ENCODE measurements around the gene EPHA5. TPM values are rescaled to one million over a fixed set of nuclear protein-coding genes. Genes with fewer than 3 reads are reported as not detected.
A peak's percentile ranks its signal among the peaks of the same experiment; 100 is the strongest.

Gene EPHA5
- 0.59 TPM for total RNA-seq

DNA sequence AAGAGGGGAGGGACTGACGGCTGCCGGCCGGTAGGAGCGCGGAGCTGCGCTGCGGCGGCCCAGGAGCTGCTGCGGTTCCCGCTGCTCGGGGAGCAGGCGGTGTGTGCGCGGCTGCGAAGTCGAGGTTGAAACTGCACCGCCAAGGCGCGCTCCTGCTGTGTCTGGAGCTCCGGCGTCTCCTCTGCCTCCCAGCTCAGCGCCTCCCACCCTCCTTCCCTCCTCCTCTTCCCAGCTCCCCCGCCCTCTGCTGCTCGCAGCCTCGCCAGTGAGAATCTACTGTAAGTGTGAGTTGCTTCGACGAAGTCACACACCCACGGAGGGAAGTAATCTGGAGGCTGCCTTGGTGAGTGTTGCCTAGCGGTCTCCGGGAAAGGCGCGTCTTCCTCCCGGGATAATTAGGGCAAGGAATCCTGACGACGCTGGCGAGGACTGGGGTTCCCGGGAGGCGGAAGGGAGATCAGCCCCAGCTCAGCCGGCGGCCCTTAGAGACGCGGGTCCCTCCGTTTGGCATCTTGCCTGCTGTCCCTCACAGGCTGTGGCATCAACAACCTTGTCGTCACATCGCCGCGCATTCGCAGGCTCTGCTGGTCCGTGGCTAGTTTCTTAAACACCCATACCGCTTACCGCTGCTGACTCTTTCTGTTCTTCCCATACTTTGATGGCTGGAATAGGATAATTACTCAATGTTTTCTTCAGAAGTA lies at the start of gene EPHA5:
Gene EPHA5 (minus strand): TSS at position 159 of the 701 bp plus-strand sequence. CDS start 747 bp downstream, outside the sequence.
- DNase-seq = peak; percentile 67

DNA sequence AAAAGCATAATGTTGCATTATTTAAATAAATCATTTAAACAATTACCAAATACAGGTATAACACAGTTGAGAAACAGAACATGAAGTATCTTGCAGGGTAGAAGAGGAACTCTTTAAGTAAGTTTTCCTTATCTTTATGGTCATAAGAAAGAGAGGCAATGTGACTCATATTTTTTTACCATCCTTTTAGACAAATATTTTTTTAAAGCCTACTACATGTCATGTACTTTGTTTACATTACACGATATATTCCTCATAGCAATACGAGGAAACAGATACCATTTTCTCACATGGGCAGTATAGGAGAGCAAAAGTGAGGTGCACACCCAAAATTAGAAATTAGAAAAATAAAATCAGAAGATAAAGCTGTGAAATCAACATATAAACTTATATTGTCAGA lies 49.3 kb upstream of the EPHA5 start:
- no peak for DNase-seq

DNA sequence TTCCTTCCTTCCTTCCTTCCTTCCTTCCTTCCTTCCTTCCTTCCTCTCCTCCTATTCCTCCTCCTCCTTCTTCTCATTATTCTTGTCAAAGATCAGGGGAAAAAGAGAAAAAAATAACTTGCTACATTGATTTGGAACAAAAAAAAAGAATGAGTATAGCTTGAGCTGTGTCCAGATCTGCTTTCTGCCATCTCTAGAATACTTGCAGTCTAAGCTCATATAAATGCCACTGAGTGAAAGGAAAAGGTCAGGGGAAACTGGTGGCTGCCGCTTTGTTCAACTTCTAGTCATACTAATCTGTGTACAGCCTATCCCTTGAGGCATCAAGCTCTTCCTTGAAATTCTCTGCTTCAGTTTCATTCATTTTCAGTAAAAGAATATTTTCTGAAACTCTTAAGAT lies 28.3 kb upstream of the EPHA5 start:
- DNase-seq = no peak

DNA sequence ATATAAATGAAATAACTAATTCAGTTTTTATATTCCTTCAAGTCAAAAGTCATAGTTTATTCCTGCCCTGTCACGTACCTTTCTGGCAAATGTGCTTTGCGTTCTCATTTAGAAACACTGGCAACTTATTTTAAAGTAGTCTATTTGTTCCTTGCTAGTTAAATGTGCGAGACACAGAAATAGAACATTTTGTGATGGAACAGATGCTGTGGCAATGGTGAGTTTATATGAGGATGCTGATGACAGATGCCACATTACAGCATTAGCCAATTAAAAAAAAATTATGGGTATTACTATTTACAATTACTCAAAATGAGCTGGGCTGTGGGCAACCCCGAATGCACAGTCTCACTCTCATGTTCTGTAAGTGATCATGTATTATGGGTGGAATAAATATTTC lies 26.1 kb upstream of the EPHA5 start:
- DNase-seq = no peak

DNA sequence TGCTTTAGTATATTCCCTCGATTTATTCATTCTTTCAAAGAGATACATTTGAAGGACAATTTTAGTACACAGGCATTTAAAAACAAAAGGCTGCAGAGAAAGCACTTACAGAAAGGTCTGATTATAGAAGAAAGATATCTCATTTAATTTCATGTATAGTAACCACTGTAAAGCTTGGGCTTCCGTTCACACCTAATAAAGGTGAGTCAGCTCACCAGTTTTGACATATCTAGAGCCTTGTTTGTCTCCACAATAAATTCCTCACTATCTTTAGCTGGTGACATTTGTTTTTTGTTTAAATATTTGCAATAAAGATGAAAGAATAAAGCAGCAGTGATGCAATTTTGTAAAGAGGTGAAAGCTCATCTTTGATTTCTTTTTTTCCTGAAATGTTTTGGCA lies 1.1 kb upstream of the EPHA5 start:
- no peak for DNase-seq

DNA sequence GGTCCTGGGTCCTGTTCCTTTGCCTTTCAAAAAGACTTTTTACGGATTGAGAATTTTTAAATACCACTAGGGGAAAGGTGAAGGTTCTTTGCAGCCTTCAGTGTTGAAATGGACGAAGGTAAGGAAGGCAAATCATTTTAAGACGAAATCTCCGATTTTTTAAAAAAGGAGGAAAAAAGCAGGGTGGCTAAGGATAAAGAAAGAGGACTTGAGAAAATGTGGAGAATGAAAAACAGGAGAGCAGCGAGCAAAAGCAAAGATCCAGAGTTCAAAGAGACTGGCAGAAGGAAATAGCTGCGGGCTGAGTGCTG lies 314 bp downstream of the EPHA5 start:
- no peak for DNase-seq

DNA sequence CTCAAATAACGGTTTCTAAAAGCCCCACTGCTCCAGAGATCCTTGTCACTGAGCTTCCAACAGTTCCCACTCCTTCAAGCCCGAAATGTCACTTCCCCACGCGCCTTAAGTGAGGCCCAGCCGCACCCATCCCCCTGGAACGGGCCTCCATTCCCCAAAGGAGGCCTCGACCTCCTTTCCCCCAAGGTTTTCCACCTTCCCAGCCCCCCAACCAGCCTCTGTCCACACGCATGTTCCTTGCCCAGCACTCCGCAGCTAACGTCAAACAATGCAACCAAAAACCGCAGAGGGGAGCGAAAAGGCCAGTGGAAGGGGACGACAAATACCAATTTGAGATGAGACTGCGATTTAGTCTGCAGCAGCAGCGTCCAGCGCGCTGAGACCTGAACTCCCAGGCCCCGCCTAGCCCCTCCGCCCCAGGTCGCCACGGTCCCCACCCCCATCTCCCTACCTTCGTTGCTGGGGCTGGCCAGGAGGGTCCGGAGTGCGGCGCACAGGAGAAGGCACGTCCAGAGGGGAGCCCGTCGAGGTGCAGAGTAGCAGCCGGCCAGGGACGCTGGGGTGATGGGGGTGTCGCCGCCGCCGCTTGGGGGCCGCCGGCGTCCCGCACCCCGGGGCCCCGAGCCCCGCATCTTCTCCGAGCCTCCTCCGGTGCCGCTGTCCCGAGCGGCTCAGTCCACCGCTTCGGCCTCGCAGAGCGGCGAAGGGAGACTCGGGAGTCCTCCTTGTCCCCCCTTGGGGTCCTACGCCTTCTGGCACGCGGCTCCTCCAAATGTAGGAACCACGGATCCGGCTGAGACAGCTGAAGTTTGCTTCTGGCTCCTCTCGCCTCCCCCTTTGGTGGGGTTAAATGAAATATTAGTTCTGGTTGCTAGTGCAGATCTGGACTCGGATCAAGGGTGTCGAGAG lies 924 bp downstream of the EPHA5 start:
- DNase-seq = no peak

DNA sequence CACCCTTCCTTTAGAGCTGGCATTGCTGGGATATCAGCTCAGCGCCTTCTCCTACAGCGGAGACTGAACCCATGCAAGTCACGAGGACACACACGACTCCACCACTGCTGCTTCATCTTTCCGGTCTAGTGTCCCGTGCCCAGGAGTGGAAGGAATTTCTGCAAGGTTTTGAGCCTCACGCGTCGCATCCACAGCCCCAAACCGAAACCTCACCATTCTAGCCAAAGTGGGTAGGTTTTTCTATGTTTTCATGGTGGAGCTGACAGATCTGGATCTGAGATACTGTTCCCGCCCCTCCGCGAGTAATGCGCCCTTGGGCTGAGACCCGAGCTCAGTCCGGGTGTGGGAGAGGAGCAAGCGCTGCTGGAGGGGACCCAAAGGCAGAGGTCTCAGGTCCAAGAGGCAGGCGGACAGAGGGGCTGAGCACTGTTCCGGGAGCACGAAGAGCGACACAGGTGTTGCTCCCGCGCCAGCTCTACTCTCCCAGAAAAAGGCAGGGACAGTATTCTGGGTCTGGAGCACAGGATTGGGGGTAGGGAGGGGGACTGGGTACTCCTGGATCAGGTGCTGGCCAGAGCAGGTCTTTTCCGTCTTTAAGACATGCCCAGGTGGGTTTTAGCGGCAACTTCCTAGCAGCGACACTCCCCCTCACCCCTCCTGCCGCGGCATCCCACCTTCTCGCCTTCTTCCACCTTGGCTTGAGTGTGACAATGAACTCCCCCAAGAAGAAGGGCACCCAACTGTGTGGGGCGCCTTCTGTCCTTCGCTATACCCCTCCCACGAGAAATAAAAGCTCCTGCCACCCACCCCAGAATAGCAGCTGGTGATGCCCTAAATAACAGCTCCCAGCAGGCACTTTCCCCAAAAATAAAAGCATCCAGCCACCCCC lies 1.8 kb downstream of the EPHA5 start:
- DNase-seq = no peak

DNA sequence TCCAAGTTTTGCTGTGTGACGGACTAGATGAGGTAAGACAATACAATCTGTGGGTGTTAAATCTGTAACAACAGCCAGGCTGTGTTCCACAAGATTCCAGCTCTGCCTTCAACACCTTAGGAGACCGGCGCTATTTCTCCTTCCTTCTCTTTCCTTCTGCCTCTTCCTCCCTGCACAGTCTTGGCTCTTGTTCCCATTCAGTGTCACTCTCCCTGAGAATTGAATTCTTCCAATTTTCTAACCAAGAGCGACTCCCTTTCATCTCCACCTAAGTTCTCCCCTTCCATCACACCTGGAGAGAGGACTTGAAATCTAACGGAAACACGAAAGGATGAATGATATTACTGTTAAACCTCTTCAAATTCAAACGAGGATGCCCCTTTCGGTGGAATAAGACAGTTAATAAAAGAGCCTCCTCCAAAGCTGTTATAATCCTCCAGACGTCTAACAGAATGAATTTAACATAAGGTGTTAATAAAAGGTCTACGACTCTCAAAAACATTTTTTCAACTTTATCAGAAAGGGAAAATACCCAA lies 2.7 kb downstream of the EPHA5 start:
- DNase-seq = no peak

DNA sequence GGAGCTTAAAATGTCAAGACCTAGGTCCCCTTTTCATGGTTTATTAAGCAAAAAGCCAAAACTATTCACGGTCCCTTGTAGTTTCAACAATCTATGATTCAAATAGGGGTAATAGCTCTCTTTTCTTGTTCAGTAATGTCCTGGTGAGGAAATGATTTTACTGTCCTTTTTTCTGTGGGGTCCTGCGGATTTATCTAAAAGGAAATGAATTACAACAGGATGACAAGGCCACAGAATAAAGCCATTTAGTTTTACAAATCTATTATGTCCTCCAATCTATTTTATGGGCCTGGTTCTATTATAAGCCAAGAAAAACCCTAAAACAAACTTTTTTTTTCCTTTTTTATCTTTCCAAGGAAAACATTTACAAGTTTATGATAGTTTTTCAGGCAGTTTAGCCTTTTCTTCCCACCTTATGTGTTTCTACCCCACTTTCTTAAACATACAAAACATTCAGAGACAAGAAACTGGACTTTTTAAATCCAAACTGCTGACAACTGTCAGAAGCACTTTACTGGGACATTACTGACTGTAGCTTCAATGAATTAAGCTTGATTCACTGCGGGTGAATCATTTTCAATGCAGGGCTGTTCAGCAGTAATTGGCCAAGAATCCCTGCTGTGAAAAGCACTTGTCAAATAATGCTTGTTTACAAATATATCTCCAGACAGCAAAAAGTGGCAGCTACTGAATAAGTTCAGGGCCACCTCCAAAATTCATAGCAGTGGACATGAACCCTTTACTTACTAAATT lies 4.3 kb downstream of the EPHA5 start:
- no peak for DNase-seq

DNA sequence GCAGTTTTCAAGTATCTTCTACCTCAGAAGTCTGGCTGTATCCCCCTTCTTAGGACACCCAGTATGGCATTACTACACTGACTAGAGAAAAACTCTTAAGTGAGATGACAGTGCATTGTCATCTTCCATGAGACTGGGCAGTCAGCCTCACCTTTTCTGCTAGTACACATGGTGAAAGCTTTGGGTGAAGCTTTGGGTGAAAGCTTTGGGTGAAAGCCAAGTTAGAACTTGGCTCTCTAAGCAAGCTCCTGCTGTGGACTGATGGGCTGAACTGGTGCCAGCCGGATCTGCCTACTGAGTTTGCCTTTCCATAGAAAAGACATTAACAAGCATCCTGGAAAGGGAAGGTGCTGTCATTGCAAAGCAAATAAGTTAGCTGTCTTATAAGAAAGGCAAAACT lies 8.8 kb downstream of the EPHA5 start:
- no peak for DNase-seq

DNA sequence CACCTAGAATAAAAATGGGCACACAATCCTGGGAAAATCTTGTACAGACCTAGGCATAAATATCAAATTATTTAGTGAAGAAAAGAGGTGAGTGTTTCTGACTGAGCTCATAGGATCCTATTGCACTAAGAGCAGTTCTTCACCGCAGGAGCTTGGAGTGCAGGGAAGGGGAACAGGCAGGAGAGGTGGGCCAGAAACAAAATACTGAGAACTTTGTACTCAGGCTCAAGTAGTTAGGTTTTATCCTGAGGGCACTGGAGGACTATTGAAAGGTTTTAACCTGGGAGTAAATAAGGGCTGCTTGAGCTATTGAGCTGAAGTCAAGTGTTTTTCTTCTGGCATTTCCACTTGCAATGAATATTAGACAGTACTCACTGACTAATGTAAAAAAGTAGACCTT lies 12.2 kb downstream of the EPHA5 start:
- DNase-seq = no peak

DNA sequence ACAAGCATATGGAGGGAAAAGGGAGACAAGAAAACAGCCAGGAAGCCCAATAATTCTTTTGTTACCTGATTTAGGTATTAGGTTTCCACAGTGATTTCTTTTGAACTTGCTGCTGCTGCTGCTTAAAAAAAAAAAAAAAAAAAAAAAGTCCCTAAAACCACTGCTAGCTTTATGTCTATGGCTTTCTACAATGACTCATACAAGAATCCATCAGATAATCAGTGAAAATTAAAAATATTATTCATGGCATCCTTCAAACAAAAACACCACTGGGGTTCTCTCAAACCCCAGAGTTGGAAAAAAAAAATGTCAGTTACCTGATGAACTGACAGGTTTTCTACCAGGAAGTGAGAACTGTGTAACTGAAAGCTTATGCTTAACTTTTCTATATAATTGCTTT lies 14.3 kb downstream of the EPHA5 start:
- DNase-seq = no peak

DNA sequence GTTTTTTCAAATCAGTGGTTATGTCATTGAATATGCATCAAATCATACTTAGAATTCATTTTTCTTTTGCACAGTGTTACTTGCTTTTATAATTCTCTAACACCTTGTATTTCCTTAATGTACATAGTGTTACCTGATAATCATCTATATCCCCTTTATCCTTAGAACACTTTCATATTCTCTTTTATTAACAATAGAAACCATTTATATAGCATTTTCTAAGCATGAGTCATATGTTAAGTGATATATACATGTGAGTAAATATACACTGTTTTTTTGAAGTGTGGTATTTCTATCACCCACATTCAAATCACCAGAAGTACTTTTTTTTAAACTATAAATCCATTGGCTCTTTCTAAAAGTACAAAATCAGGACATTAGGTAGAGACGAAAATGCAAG lies 15.3 kb downstream of the EPHA5 start:
- no peak for DNase-seq

DNA sequence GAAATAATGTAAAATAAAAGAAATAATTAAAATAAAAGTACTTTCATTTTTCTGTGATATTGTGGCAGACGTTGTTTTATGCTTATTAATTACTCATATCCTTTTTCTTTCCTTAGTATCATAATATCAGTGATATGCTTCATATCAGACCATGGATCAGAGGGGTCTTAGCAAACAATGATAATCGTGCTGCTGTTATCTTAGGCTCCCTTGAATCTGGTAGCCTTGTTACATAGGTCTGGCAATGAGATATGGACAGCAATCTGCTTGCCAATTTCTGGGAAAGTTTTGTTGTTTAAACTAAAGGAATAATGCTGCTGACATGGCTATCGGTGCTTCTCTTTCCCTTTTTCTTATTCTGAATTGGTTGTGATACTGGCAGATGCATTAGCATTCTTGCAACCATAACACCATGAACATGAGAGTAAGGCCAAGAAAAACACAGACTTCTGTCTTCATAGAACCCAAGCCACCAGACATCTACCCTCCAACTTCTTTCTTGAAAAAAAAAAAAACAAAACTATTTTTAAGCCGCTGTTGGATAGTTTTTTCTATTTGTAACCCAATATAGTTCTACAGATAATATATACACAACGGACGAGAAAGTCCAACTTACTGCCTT lies 16.4 kb downstream of the EPHA5 start:
- no peak for DNase-seq

DNA sequence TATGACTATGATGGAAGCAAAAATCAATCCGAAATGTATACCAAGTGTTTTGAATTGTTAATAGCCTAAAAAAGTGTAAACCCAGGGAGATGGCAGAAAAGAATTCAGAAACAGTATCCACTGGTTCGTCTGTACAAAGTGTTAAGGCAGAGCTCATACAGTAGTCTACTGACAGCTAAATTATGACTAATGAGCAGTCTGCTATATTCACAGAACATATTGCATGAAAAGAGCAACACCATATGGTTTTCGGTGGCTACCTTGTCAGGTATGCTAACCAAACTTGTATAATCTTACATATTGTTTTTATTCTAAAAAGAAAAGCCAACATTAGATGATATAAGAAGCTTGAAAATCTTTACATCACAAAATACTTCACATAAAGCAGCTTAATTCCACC lies 18.5 kb downstream of the EPHA5 start:
- DNase-seq = no peak

DNA sequence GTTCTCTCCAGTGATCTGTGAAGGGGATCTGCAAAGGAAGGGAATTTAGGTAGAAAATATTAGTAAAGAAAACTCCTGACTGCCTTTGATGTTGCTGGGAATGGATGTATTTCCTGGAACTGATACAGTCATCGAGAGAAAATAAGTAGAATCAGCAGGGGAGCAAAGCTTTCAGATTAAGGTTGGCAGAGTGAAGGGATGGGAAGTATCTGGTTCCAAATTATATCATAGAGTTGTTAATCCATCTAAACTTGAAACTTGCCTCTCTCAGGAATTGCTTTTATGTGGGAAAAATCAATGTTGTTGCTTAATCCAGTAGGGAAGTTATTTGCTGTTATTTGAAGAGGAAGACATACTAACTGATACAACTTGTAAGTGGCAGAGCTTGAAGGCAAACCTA lies 19.3 kb downstream of the EPHA5 start:
- DNase-seq = no peak

DNA sequence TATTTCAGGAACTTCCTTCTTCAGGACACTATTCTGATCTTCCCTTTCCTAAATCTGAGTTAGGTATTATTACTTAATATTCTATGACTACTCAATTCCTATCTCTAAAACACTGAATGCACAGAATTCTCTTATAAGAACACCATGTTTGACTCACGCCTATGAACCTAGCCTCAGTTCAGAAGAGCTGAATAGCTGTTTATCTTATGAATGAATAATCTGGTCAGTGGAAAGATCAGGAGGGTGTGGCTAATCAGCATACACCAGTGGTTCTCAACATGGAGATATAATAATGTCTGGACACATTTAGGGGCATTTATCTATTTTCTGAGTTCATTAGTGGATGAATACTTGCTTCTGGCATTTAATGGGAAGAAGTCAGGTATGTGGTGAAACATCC lies 24.2 kb downstream of the EPHA5 start:
- no peak for DNase-seq

DNA sequence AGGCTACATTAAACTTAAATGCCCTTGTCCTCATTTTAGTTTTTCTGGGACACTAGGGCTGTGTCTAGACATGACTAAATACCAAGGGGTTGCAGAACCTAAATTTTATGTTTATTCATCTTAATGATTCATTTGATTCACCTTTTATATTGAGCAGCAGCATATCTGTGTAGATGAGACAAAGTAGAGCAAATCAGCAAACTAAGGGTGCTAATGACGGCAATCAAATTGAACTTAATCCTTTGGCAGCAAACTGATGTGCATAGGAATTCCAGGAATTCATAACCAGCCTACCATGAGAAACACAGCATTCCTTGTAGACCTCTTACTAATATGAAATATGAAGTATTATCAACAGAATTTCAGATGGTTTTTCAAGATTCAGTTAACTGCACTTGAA lies 25.1 kb downstream of the EPHA5 start:
- no peak for DNase-seq

DNA sequence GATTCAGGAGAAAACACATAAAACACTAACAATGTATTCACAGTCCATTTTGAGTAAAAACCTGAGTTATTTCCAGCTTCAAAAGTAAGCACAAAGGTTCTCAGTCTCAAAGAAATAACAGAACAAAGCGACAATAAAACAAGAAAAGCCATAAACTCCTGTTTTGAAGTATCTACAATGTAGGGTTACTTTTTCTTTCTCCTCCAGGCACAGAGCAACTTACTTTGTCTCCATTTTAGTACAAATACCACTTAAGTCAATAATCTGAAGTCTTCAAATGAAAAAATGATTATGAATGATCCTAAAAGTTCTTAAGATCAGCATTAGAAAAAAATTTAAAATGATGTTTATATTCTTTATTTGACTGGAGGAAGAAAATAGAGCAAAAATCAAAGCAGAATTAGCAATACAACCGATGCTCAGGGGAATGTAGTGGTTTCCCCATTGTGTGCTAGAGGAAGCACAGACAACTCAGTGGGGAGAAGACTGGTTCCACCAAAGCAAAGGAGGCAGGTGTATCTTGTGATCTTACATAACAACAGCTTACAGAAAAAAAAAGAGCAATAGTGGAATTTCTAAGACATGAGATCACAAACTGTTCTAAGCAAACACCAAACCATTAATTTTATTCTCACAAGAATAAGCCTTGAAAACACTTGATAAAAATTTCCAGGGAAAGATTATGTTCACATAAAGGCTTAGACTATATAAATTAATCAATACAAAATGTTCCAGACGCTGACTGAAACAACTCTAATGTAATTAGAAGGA lies 35.1 kb downstream of the EPHA5 start:
- DNase-seq = no peak

DNA sequence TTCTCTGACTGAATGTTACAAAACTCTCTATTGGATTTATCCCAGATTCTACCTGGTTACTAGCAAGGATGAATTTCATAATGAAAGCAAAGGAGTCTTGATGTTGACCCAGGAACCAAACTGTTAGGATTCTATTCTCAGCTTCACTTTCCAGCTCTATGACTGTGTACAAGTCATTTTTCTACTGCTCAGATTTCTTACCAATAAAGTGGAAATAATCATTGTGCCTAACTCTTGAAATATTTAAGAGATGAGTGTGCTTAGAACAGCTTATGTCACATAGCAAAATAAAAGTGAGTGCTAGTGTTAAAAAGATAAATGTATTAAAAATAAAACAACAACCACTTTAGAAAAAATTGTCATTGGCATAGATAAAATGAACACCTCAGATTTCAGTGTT lies 45.6 kb downstream of the EPHA5 start:
- DNase-seq = no peak
